H1 (cell line): ENCODE data around the gene SLC26A1. TPM values are rescaled to one million over a fixed set of nuclear protein-coding genes. Genes with fewer than 3 reads are reported as not detected.
A peak's percentile ranks its signal among the peaks of the same experiment; 100 is the strongest.

Experiments used
- CTCF ChIA-PET: fragments of 300-600 bp; sonication (Branson Sonifier 250); formaldehyde crosslinking; loops from one replicate; lab custom pipeline; 2021; ENCODE audit not compliant: partially characterized antibody; lab: Charles Lee
- POLR2A ChIA-PET: fragments of 300-600 bp; sonication (Branson Sonifier 250); formaldehyde crosslinking; loops from one replicate; lab custom pipeline; 2021; ENCODE audit warnings: inconsistent platforms; ENCODE audit not compliant: partially characterized antibody; lab: Charles Lee
- DNase-seq, 2 experiments: peaks; one replicate each; pipeline versions ENCODE4 v3.0.0 to v3.0.0-alpha.2; 2010 to 2022; ENCODE audit warnings: low spot score in 2 of 2, low read depth in 1 of 2, mixed read lengths in 1 of 2
- FAIRE-seq: peaks from 2 replicates; lab custom pipeline; 2011; peaks lifted over from hg19 to GRCh38; lab: Jason Lieb, UNC
- H2AFZ ChIP-seq: 2 replicates; pipeline ENCODE4 v1.8.1; 2012; ENCODE audit warnings: low read length, inconsistent platforms
- H2AK5ac ChIP-seq: 2 replicates; pipeline ENCODE4 v1.6.1; 2013; ENCODE audit warnings: low read depth, low read length
- H2BK120ac ChIP-seq: replicated peaks from 2 replicates; pipeline ENCODE3; 2013; ENCODE audit warnings: low read depth, low read length, inconsistent platforms
- H2BK12ac ChIP-seq: 2 replicates; pipeline ENCODE4 v1.6.1; 2013; ENCODE audit warnings: low read depth, low read length
- H2BK15ac ChIP-seq: 2 replicates; pipeline ENCODE4 v1.6.1; 2013; ENCODE audit warnings: low read length
- H2BK20ac ChIP-seq: 2 replicates; pipeline ENCODE4 v1.6.1; 2013; ENCODE audit warnings: low read length
- H2BK5ac ChIP-seq: 2 replicates; pipeline ENCODE4 v1.6.1; 2013; ENCODE audit warnings: low read depth, low read length
- H3K14ac ChIP-seq: 2 replicates; pipeline ENCODE4 v1.6.1; 2013; ENCODE audit warnings: inconsistent platforms; ENCODE audit not compliant: insufficient read length
- H3K18ac ChIP-seq: 2 replicates; pipeline ENCODE4 v1.6.1; 2013; ENCODE audit warnings: low read length; ENCODE audit errors: extremely low read depth
- H3K23ac ChIP-seq: 2 replicates; pipeline ENCODE4 v1.6.1; 2013; ENCODE audit warnings: inconsistent platforms; ENCODE audit not compliant: insufficient read length
- H3K23me2 ChIP-seq: 2 replicates; pipeline ENCODE4 v1.6.1; 2013; ENCODE audit warnings: low read depth, low read length
- H3K27ac ChIP-seq: 2 replicates; pipeline ENCODE4 v1.6.1; 2011; ENCODE audit warnings: low read depth, low read length, inconsistent platforms
- H3K27me3 ChIP-seq, 4 experiments: replicated peaks in 1 of 4; 1 replicate in 1 of 4; 2 replicates in 3 of 4; pipeline versions ENCODE4 v1.6.1 to v1.8.1; 2011 to 2013; ENCODE audit warnings: low read length in 3 of 4, mild to moderate bottlenecking in 3 of 4, inconsistent platforms in 2 of 4, mixed read lengths in 2 of 4, moderate library complexity in 1 of 4; ENCODE audit not compliant: control insufficient read depth in 3 of 4, insufficient read depth in 3 of 4; ENCODE audit errors: extremely low read depth in 1 of 4
- H3K36me3 ChIP-seq, 4 experiments: 2 replicates each; pipeline versions ENCODE4 v1.6.1 to v1.8.1; 2011 to 2013; ENCODE audit warnings: mild to moderate bottlenecking in 4 of 4, low read length in 3 of 4, moderate library complexity in 2 of 4, control low read depth in 1 of 4, inconsistent platforms in 1 of 4; ENCODE audit not compliant: insufficient read depth in 4 of 4, control insufficient read depth in 2 of 4
- H3K4ac ChIP-seq: replicated peaks from 2 replicates; pipeline ENCODE3; 2013; ENCODE audit warnings: low read length, low read depth, mixed read lengths, inconsistent platforms; ENCODE audit not compliant: insufficient read length
- H3K4me1 ChIP-seq, 4 experiments: replicated peaks in 1 of 4; 1 replicate in 1 of 4; 2 replicates in 3 of 4; pipeline versions ENCODE4 v1.6.1 to v1.8.1; 2011 to 2013; ENCODE audit warnings: low read length in 3 of 4, inconsistent platforms in 2 of 4, mixed read lengths in 1 of 4; ENCODE audit not compliant: insufficient read depth in 4 of 4, control insufficient read depth in 3 of 4
- H3K4me2 ChIP-seq, 2 experiments: 2 replicates each; pipeline versions ENCODE4 v1.6.1 to v1.8.1; 2011 to 2013; ENCODE audit warnings: low read depth in 2 of 2, low read length in 2 of 2, control low read depth in 1 of 2, inconsistent platforms in 1 of 2, mild to moderate bottlenecking in 1 of 2; ENCODE audit not compliant: insufficient read depth in 1 of 2
- H3K4me3 ChIP-seq, 4 experiments: fragments of 200-600, 300-600 bp in 1 of 4; sonication (generic), shearing (Covaris generic), sonication (Bioruptor Twin) in 1 of 4; 2 replicates each; pipeline versions ENCODE4 v1.5.1 to v1.8.1; 2011 to 2016; ENCODE audit warnings: low read length in 4 of 4, low read depth in 3 of 4, control low read depth in 2 of 4, inconsistent platforms in 2 of 4, mild to moderate bottlenecking in 2 of 4, mixed read lengths in 1 of 4, moderate library complexity in 1 of 4; ENCODE audit not compliant: insufficient read depth in 2 of 4; ENCODE audit errors: extremely low read depth in 1 of 4
- H3K56ac ChIP-seq: replicated peaks from 2 replicates; pipeline ENCODE3; 2013; ENCODE audit warnings: low read depth, mild to moderate bottlenecking, mixed read lengths, low read length, inconsistent platforms; ENCODE audit not compliant: insufficient read length
- H3K79me1 ChIP-seq: 2 replicates; pipeline ENCODE4 v1.6.1; 2013; ENCODE audit warnings: low read depth, low read length, control low read depth
- H3K79me2 ChIP-seq, 2 experiments: 2 replicates each; pipeline versions ENCODE4 v1.6.1 to v1.8.1; 2012 to 2013; ENCODE audit warnings: low read length in 2 of 2, mild to moderate bottlenecking in 2 of 2, inconsistent platforms in 1 of 2; ENCODE audit not compliant: insufficient read depth in 2 of 2, control insufficient read depth in 1 of 2
- H3K9ac ChIP-seq, 4 experiments: replicated peaks in 1 of 4; 1 replicate in 1 of 4; 2 replicates in 3 of 4; pipeline versions ENCODE4 v1.6.1 to v1.8.1; 2011 to 2013; ENCODE audit warnings: low read depth in 3 of 4, low read length in 3 of 4, control low read depth in 2 of 4, mild to moderate bottlenecking in 2 of 4, moderate library complexity in 2 of 4, inconsistent platforms in 1 of 4; ENCODE audit errors: extremely low read depth in 1 of 4
- H3K9me3 ChIP-seq, 2 experiments: 2 replicates each; pipeline versions ENCODE4 v1.6.1 to v1.8.1; 2012 to 2013; ENCODE audit warnings: mild to moderate bottlenecking in 2 of 2, moderate library complexity in 2 of 2, control low read depth in 1 of 2, inconsistent platforms in 1 of 2, low read depth in 1 of 2, low read length in 1 of 2, mixed read lengths in 1 of 2; ENCODE audit not compliant: insufficient read depth in 2 of 2
- H4K20me1 ChIP-seq, 2 experiments: replicated peaks in 1 of 2; 2 replicates each; pipeline versions ENCODE3 to v1.8.1; 2011 to 2013; ENCODE audit warnings: inconsistent platforms in 2 of 2, low read length in 2 of 2, mild to moderate bottlenecking in 1 of 2; ENCODE audit not compliant: insufficient read depth in 2 of 2, control insufficient read depth in 1 of 2
- H4K5ac ChIP-seq: 2 replicates; pipeline ENCODE4 v1.6.1; 2013; ENCODE audit warnings: low read length, low read depth, mixed read lengths, inconsistent platforms; ENCODE audit not compliant: insufficient read length
- H4K8ac ChIP-seq: 2 replicates; pipeline ENCODE4 v1.8.0; 2013; ENCODE audit warnings: mild to moderate bottlenecking, moderate library complexity, low read length, inconsistent platforms; ENCODE audit not compliant: insufficient read depth; ENCODE audit errors: extremely low read depth
- H4K91ac ChIP-seq: replicated peaks from 2 replicates; pipeline ENCODE3; 2013; ENCODE audit warnings: low read length, mixed read lengths, inconsistent platforms; ENCODE audit not compliant: insufficient read length
- BACH1 ChIP-seq: IDR thresholded peaks from 2 replicates; pipeline ENCODE4 v1.6.1; 2012; ENCODE audit warnings: low read length, improper control_type of control experiment
- KDM5A ChIP-seq: fragments of 200-600 bp; IDR thresholded peaks from 2 replicates; pipeline ENCODE4 v1.7.1; 2012; ENCODE audit warnings: mild to moderate bottlenecking, low read length, inconsistent platforms, mixed read lengths
- POLR2AphosphoS5 ChIP-seq: IDR thresholded peaks from 2 replicates; pipeline ENCODE4 v1.6.1; 2011; ENCODE audit warnings: low read depth, low read length
- RFX5 ChIP-seq: IDR thresholded peaks from 2 replicates; pipeline ENCODE4 v1.6.1; 2011; ENCODE audit warnings: low read depth, low read length, improper control_type of control experiment, borderline replicate concordance
- TAF7 ChIP-seq: optimal IDR thresholded peaks from 2 replicates; pipeline ENCODE3; 2011; ENCODE audit warnings: low read depth, mild to moderate bottlenecking, inconsistent platforms, low read length, moderate library complexity, borderline replicate concordance
- USF2 ChIP-seq: IDR thresholded peaks from 2 replicates; pipeline ENCODE4 v1.6.1; 2011; ENCODE audit warnings: low read length, improper control_type of control experiment
- WGBS, 2 experiments: shearing (Covaris generic) in 1 of 2; methylation state at CpG; one replicate each; pipeline versions ENCODE4 v1.1.6 to v1.1.7; 2013 to 2015; ENCODE audit warnings: low lambda C conversion rate in 2 of 2, mixed read lengths in 2 of 2, inconsistent platforms in 1 of 2, low coverage in 1 of 2, missing lambda C conversion rate in 1 of 2; ENCODE audit not compliant: insufficient replicate concordance in 2 of 2, insufficient coverage in 1 of 2, insufficient read length in 1 of 2; ENCODE audit errors: extremely low coverage in 1 of 2, missing lambda C conversion rate in 1 of 2; 5-methylcytosine and 5-hydroxymethylcytosine counted together
- polyA plus RNA-seq, 7 experiments: library from polyadenylated mRNA; depleted of rRNA in 3 of 7; stranded (reverse) in 5 of 7; unstranded in 2 of 7; fragments of >200 nt in 5 of 7; fragments of 200-250 nt in 2 of 7; gene quantifications; 1 replicate in 5 of 7; 2 replicates in 1 of 7; 4 replicates in 1 of 7; pipeline versions ENCODE4 v1.2.1 to v1.2.3, GENCODE V29; 2011 to 2013; ENCODE audit warnings: missing spikeins in 2 of 7, mixed read lengths in 2 of 7
- total RNA-seq: library from RNA; stranded (reverse); fragmentation: NEBNext Ultra II Directional; extraction: Animal tissue kit (Norgen Biotek cat#: 25700); gene quantifications from 2 replicates; pipeline ENCODE4 v1.2.1, GENCODE V29; 2021

Gene SLC26A1
- total and polyA plus RNA-seq, 2 of the 8 experiments (the other 6 are each of a cell fraction or from before 2014, with no cell fraction given) = 0.11 TPM; not detected in 1

- Histone ChIP-seq H3K14ac (no peak overlapping the region), H4K5ac (no peak overlapping the region), H4K8ac (0 out of 2 replicates have a peak overlapping the region, but pooled peaks have one; percentile 22), H3K23ac (no peak overlapping the region), H2AFZ (no peak overlapping the region), H3K4me1 (peaks cover 0 to 3% (median 2%) of the 10 kb centered on the region in 4 experiments; a peak in 4 of 7 replicates), H4K91ac (no peak overlapping the region), H3K56ac (no peak overlapping the region), H3K4ac (no peak overlapping the region), H3K4me3 (no peak overlapping the region), H2AK5ac (no peak overlapping the region), H2BK15ac (no peak overlapping the region), H2BK5ac (no peak overlapping the region), H3K27me3 (peaks cover 0 to 21% (median 14%) of the 10 kb centered on the region in 4 experiments; a peak in 6 of 7 replicates), H3K9me3 (no peaks in the 10 kb centered on the region), H2BK20ac (no peak overlapping the region), H3K4me2 (no peak overlapping the region), H3K9ac (no peak overlapping the region), H3K36me3 (no peaks in the 10 kb centered on the region; a peak in 1 of 8 replicates), H3K18ac (no peak overlapping the region), H3K79me2 (no peaks in the 10 kb centered on the region), H3K27ac (no peak overlapping the region), H3K79me1 (no peaks in the 10 kb centered on the region), H2BK120ac (no peak overlapping the region), H3K23me2 (peaks cover 5% of the 10 kb centered on the region; the same call in 1 of the 2 replicates), H2BK12ac (no peak overlapping the region), H4K20me1 (peaks cover 2 to 8% of the 10 kb centered on the region in 2 experiments)
- CTCF ChIA-PET = interaction anchor here (0.6 to 1.3 kb wide), 5 partner anchors 9 to 142 kb away, joined by 3 to 5 read pairs (median 3); no protein-coding TSS in a partner anchor
- DNase-seq (no peak), FAIRE-seq (no peak)
- 92% methylated on average over 69 of the region's 69 CpGs; no CpG with 5 or more reads in 1 of the 2 experiments for WGBS, 2 experiments
- POLR2A ChIA-PET = no interaction called here
- no peak for TF ChIP-seq RFX5
- TF ChIP-seq USF2 = no peak
- no peak for TF ChIP-seq TAF7
- no peak for TF ChIP-seq KDM5A
- no peak for TF ChIP-seq BACH1
- no peak for TF ChIP-seq POLR2AphosphoS5
These were observed 4.2 kb downstream of the SLC26A1 start for GRCh38 chr4:988726-989721.
